DND-41 (cell line): Measurements from ENCODE around the gene AKR7A2.
"Not testable (repeated sequence)": the region's sequence is repeated elsewhere in the genome, so short reads cannot be mapped to it uniquely, and the experiment has no call there.

ENCODE experiments used
- ATAC-seq: fragments of 200-7000 bp; cut with Tn5 transposase; 3 replicates; pipeline ENCODE4 v1.9.1; 2021; ENCODE audit warnings: low read depth; ENCODE audit not compliant: insufficient read depth
- DNase-seq: peaks from one replicate; pipeline ENCODE4 v3.0.0-alpha.2; 2020
- H2AFZ ChIP-seq: 2 replicates; pipeline ENCODE4 v1.6.0; 2012; ENCODE audit warnings: low read depth, low read length
- H3K27ac ChIP-seq: 2 replicates; pipeline ENCODE4 v1.5.1; 2012; ENCODE audit warnings: low read length, inconsistent platforms
- H3K27me3 ChIP-seq: fragments of 200-600 bp; sonication (generic); 2 replicates; pipeline ENCODE4 v1.6.0; 2012; ENCODE audit warnings: low read length, mild to moderate bottlenecking, inconsistent platforms; ENCODE audit not compliant: insufficient read depth, poor library complexity
- H3K36me3 ChIP-seq: 2 replicates; pipeline ENCODE4 v1.5.1; 2012; ENCODE audit warnings: low read length, inconsistent platforms; ENCODE audit not compliant: insufficient read depth
- H3K4me1 ChIP-seq: 2 replicates; pipeline ENCODE4 v1.5.1; 2012; ENCODE audit warnings: mild to moderate bottlenecking, low read length; ENCODE audit not compliant: insufficient read depth
- H3K4me2 ChIP-seq: 2 replicates; pipeline ENCODE4 v1.6.0; 2012; ENCODE audit warnings: mild to moderate bottlenecking, moderate library complexity, low read length, inconsistent platforms; ENCODE audit not compliant: insufficient read depth
- H3K4me3 ChIP-seq, 2 experiments: fragments of 200-600 bp in 1 of 2; shearing (Covaris generic) in 1 of 2; 2 replicates each; pipeline ENCODE4 v1.5.1; 2012 to 2016; ENCODE audit warnings: inconsistent platforms in 2 of 2, low read length in 2 of 2, mild to moderate bottlenecking in 2 of 2, low read depth in 1 of 2, moderate library complexity in 1 of 2
- H3K79me2 ChIP-seq: 2 replicates; pipeline ENCODE4 v1.6.0; 2012; ENCODE audit warnings: low read length, inconsistent platforms; ENCODE audit not compliant: insufficient read depth
- H3K9ac ChIP-seq: 2 replicates; pipeline ENCODE4 v1.6.0; 2012; ENCODE audit warnings: low read depth, mild to moderate bottlenecking, inconsistent platforms, low read length, moderate library complexity
- H3K9me3 ChIP-seq: 2 replicates; pipeline ENCODE4 v1.5.1; 2012; ENCODE audit warnings: low read length, moderate library complexity, mild to moderate bottlenecking, inconsistent platforms; ENCODE audit not compliant: insufficient read depth, severe bottlenecking
- H4K20me1 ChIP-seq: 2 replicates; pipeline ENCODE4 v1.6.0; 2012; ENCODE audit warnings: low read length; ENCODE audit not compliant: insufficient read depth
- EZH2 ChIP-seq: IDR thresholded peaks from 3 replicates; pipeline ENCODE4 v1.6.1; 2012; ENCODE audit warnings: borderline replicate concordance, low read depth, mild to moderate bottlenecking, moderate library complexity, low read length, inconsistent platforms; ENCODE audit not compliant: severe bottlenecking
- TF ChIP-seq, protein P1 (sequence below): IDR thresholded peaks from 2 replicates; pipeline ENCODE4 v1.5.1; 2012; ENCODE audit warnings: borderline replicate concordance, low read length, moderate library complexity, mild to moderate bottlenecking; ENCODE audit not compliant: poor library complexity, severe bottlenecking; ENCODE audit errors: extremely low read depth

The AKR7A2 gene

DNA sequence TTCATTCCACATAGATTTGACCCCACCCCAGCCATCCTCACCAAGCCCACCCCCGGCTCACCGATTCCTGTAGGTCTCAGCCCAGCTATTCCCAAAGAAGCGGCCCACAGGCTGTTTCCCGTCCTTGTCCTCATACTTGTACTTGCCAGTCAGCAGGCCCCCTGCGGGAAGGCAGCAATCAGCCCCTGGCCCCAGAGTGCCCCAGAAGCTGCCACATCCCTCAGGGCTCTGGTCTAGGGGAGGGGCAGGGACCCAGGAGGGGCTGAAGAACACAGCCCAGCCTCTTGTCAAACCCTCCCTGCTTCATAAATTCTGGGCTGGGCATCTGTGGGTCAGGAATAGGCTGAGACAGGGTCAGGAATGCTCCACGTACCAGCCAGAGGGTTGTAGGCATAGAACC is 5.0 kb downstream of the AKR7A2 start:
- no peak overlapping the region for H2AFZ ChIP-seq
- DNase-seq (no peak), ATAC-seq (no peak)
- H3K4me3 ChIP-seq = no peak overlapping the region
- H3K4me1 ChIP-seq = peaks cover 14% of the 10 kb centered on the region
- no peak overlapping the region for H3K9ac ChIP-seq
- peaks cover 64% of the 10 kb centered on the region for H3K36me3 ChIP-seq
- no peak for TF ChIP-seq EZH2
- TF ChIP-seq, protein P1, sequence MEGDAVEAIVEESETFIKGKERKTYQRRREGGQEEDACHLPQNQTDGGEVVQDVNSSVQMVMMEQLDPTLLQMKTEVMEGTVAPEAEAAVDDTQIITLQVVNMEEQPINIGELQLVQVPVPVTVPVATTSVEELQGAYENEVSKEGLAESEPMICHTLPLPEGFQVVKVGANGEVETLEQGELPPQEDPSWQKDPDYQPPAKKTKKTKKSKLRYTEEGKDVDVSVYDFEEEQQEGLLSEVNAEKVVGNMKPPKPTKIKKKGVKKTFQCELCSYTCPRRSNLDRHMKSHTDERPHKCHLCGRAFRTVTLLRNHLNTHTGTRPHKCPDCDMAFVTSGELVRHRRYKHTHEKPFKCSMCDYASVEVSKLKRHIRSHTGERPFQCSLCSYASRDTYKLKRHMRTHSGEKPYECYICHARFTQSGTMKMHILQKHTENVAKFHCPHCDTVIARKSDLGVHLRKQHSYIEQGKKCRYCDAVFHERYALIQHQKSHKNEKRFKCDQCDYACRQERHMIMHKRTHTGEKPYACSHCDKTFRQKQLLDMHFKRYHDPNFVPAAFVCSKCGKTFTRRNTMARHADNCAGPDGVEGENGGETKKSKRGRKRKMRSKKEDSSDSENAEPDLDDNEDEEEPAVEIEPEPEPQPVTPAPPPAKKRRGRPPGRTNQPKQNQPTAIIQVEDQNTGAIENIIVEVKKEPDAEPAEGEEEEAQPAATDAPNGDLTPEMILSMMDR = no peak
- no peaks in the 10 kb centered on the region for H3K27me3 ChIP-seq
- peaks cover 4% of the 10 kb centered on the region; the same call in 1 of the 2 replicates for H4K20me1 ChIP-seq
- peaks cover 16% of the 10 kb centered on the region for H3K79me2 ChIP-seq
- no peaks in the 10 kb centered on the region for H3K9me3 ChIP-seq
- H3K27ac ChIP-seq = no peak overlapping the region
- H3K4me2 ChIP-seq = no peak overlapping the region

- ATAC-seq (no peak), DNase-seq (no peak)
- Histone ChIP-seq H4K20me1 (peaks cover 4% of the 10 kb centered on the region; the same call in 1 of the 2 replicates), H3K9me3 (no peaks in the 10 kb centered on the region), H3K79me2 (peaks cover 6% of the 10 kb centered on the region), H3K9ac (no peak overlapping the region), H3K4me3 (no peak overlapping the region), H3K4me1 (peaks cover 8% of the 10 kb centered on the region), H3K27ac (no peak overlapping the region), H3K4me2 (no peak overlapping the region), H2AFZ (no peak overlapping the region), H3K27me3 (no peaks in the 10 kb centered on the region), H3K36me3 (peaks cover 64% of the 10 kb centered on the region)
- TF ChIP-seq, protein P1 = no peak
These were observed 6.1 kb downstream of the AKR7A2 start for GRCh38 chr1:19305880-19306279.

DNA sequence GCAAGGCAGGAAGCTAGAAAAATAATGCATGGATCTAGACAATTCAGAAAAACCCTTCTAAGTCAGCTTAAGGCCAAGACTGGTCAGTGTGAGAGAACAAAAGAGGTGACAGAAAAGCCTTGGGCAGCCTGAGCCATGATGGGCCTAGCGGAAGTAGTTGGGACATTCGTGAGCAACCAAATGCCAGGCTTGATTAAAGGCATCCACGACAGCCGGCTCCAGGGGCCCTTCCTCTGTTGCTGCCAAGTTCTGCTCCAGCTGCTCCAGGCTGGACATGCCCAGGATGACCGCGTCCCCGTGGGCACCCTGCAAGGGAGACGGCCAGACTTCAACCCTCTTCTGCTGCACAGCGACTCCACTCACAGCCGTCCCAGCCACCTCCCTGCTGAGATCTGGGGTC is 7.9 kb downstream of the AKR7A2 start:
- peaks cover 66% of the 10 kb centered on the region for H3K36me3 ChIP-seq
- not testable (repeated sequence) for DNase-seq

DNA sequence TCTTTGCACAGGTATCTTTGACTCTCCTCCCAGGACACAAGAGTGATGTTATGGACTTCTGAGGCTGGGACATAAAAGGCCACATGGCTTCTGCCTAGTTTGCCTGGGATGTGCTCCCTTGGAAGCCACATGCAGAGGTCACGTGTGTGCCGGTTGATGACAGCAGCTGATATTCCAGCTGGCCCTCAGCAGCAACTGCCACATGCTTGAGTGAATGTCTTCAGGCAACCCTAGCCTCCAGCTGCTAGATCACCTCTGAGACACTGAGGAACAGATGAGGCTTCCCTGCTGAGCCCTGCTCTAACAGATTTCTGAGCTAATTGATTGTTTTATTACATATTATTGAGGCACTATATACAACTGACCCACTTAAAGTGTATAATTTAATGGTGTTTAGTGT is 11.7 kb downstream of the AKR7A2 start:
- Histone ChIP-seq H3K27ac (no peak overlapping the region), H3K79me2 (no peaks in the 10 kb centered on the region), H3K9me3 (peaks cover 7% of the 10 kb centered on the region), H3K4me3 (no peak overlapping the region), H3K27me3 (no peaks in the 10 kb centered on the region), H3K4me2 (no peak overlapping the region), H2AFZ (no peak overlapping the region), H3K36me3 (peaks cover 27% of the 10 kb centered on the region), H3K9ac (no peak overlapping the region), H3K4me1 (no peaks in the 10 kb centered on the region), H4K20me1 (no peaks in the 10 kb centered on the region)
- no peak for ATAC-seq
- DNase-seq = no peak
- TF ChIP-seq EZH2 = no peak
- TF ChIP-seq, protein P1 = no peak

More for the DNA sequence above, 7.9 kb downstream of the AKR7A2 start:
- not testable (repeated sequence) for H3K27me3 ChIP-seq, H2AFZ ChIP-seq, H3K9me3 ChIP-seq, H3K79me2 ChIP-seq, H3K4me1 ChIP-seq, H3K4me2 ChIP-seq, H4K20me1 ChIP-seq, H3K27ac ChIP-seq, H3K9ac ChIP-seq, H3K4me3 ChIP-seq, ATAC-seq
